MCF 10A (cell line): ENCODE results near the gene GLOD4. TPM values are rescaled to one million over a fixed set of nuclear protein-coding genes. Genes with fewer than 3 reads are reported as not detected.
"Not testable (repeated sequence)": the region's sequence is repeated elsewhere in the genome, so short reads cannot be mapped to it uniquely, and the experiment has no call there.

ENCODE experiments used
- BruUV-seq: library from RNA; stranded (reverse); fragments of 400-500 nt; replicated peaks from 2 replicates; lab custom pipeline; 2021; lab: Mats Ljungman, UMichigan
- CTCF ChIA-PET: fragments of 300-600 bp; sonication (Branson Sonifier 250); formaldehyde crosslinking; extraction: SDS; loops from one replicate; lab custom pipeline; 2021; ENCODE audit warnings: antibody characterized with exemption, inconsistent platforms; lab: Yijun Ruan, JAX
- POLR2A ChIA-PET: fragments of 300-600, 350-650 bp; sonication (Branson Sonifier 250); formaldehyde crosslinking; extraction: SDS; loops from one replicate; lab custom pipeline; 2020; ENCODE audit warnings: antibody characterized with exemption, inconsistent platforms; lab: Yijun Ruan, JAX
- DNase-seq: peaks from one replicate; pipeline ENCODE4 v3.0.0-alpha.2; 2018; ENCODE audit not compliant: unreplicated experiment
- H3K27ac Mint-ChIP-seq: one replicate; pipeline ENCODE4 v1.8.0; 2022; ENCODE audit warnings: mild to moderate bottlenecking, low read depth, mixed read lengths; ENCODE audit not compliant: unreplicated experiment
- H3K27me3 Mint-ChIP-seq: one replicate; pipeline ENCODE4 v1.8.0; 2022; ENCODE audit warnings: mixed read lengths; ENCODE audit not compliant: insufficient read depth, unreplicated experiment
- H3K36me3 Mint-ChIP-seq: one replicate; pipeline ENCODE4 v1.8.0; 2022; ENCODE audit warnings: mild to moderate bottlenecking, moderate library complexity, mixed read lengths; ENCODE audit not compliant: insufficient read depth, unreplicated experiment
- H3K4me1 Mint-ChIP-seq: one replicate; pipeline ENCODE4 v1.8.0; 2022; ENCODE audit warnings: mixed read lengths; ENCODE audit not compliant: insufficient read depth, unreplicated experiment
- H3K4me3 Mint-ChIP-seq: one replicate; pipeline ENCODE4 v1.8.0; 2022; ENCODE audit warnings: mild to moderate bottlenecking, moderate library complexity, mixed read lengths; ENCODE audit not compliant: unreplicated experiment
- H3K9me3 Mint-ChIP-seq: one replicate; pipeline ENCODE4 v1.8.0; 2022; ENCODE audit warnings: mixed read lengths; ENCODE audit not compliant: unreplicated experiment
- CTCF ChIP-seq: fragments of 200-600 bp; IDR thresholded peaks from one replicate; pipeline ENCODE4 v1.8.0; 2022; ENCODE audit warnings: antibody characterized with exemption, mild to moderate bottlenecking; ENCODE audit not compliant: unreplicated experiment
- intact Hi-C: fragments of 100-400 bp; cut with micrococcal nuclease; formaldehyde crosslinking; loops from 2 replicates; pipeline ENCODE4 v1.14.1; 2022
- total RNA-seq: library from RNA; stranded (reverse); gene quantifications from 2 replicates; pipeline ENCODE4 v1.2.3, GENCODE V29; 2022

GLOD4 gene
- total RNA-seq, 1 experiment from 2014 or later, result 62.6 TPM

- Mint-ChIP-seq H3K36me3 (peaks cover 22% of the 10 kb centered on the region), H3K4me1 (peaks cover 18% of the 10 kb centered on the region), H3K27ac (peak overlapping the region; percentile 93), H3K27me3 (no peaks in the 10 kb centered on the region), H3K9me3 (peaks cover 6% of the 10 kb centered on the region), H3K4me3 (peak overlapping the region; percentile 98)
- intact Hi-C loops, result loop anchor here (5.0 kb wide), 2 partner anchors 34 to 339 kb away; a partner anchor contains a TSS
- TSS peak; percentile 53 for BruUV-seq
- peak; percentile 47 for DNase-seq
- CTCF ChIA-PET, result interaction anchor here (0.6 to 2.8 kb wide), 9 partner anchors 10 to 1701 kb away, joined by 3 to 8 read pairs (median 3); partner anchors contain the start of gene NXN
- no peak for TF ChIP-seq CTCF
- POLR2A ChIA-PET, result interaction anchor here (0.9 to 3.9 kb wide), 9 partner anchors 10 to 245 kb away, joined by 3 to 44 read pairs (median 8); partner anchors contain the start of genes TIMM22 and VPS53
Measured at GRCh38 chr17:751269-752001, 30.6 kb downstream of the GLOD4 start.

- Mint-ChIP-seq H3K9me3 (peaks cover 6% of the 10 kb centered on the region), H3K27ac (peak overlapping the region; percentile 61), H3K36me3 (peaks cover 21% of the 10 kb centered on the region), H3K27me3 (no peaks in the 10 kb centered on the region), H3K4me3 (peak overlapping the region; percentile 98), H3K4me1 (peaks cover 18% of the 10 kb centered on the region)
- ChIA-PET CTCF (interaction anchor here (0.6 to 2.8 kb wide), 11 partner anchors 11 to 250 kb away, joined by 3 to 8 read pairs (median 3); partner anchors contain the start of gene NXN), POLR2A (interaction anchor here (0.7 to 3.9 kb wide), 11 partner anchors 11 to 246 kb away, joined by 3 to 44 read pairs (median 6); partner anchors contain the start of genes GLOD4, MRM3, TIMM22 and VPS53)
- DNase-seq, result no peak
- intact Hi-C loops, result loop anchor here (5.0 kb wide), 2 partner anchors 33 to 338 kb away; a partner anchor contains a TSS
- no TSS peak for BruUV-seq
- no peak for TF ChIP-seq CTCF
Measured at GRCh38 chr17:750431-751037, 31.5 kb downstream of the GLOD4 start.

GRCh38 chr17:749359-749758 lies 32.7 kb downstream of the GLOD4 start:
- ChIA-PET CTCF (interaction anchor here (1.0 to 1.1 kb wide), 2 partner anchors 10 to 233 kb away, joined by 3 to 6 read pairs; no protein-coding TSS in a partner anchor), POLR2A (interaction anchor here (2.3 to 3.9 kb wide), 3 partner anchors 13 to 34 kb away, joined by 8 to 44 read pairs (median 31); partner anchors contain the start of gene VPS53)
- peak overlapping the region; percentile 49 for H3K27ac Mint-ChIP-seq
- H3K27me3 Mint-ChIP-seq, intact Hi-C loops, H3K9me3 Mint-ChIP-seq, BruUV-seq, H3K4me3 Mint-ChIP-seq, DNase-seq: not testable (repeated sequence)
- peaks cover 25% of the 10 kb centered on the region for H3K36me3 Mint-ChIP-seq
- H3K4me1 Mint-ChIP-seq, result peaks cover 18% of the 10 kb centered on the region

GRCh38 chr17:748604-749003 lies 33.5 kb downstream of the GLOD4 start:
- Mint-ChIP-seq H3K4me1 (peaks cover 18% of the 10 kb centered on the region), H3K36me3 (peaks cover 33% of the 10 kb centered on the region)
- POLR2A ChIA-PET, result interaction anchor here (1.1 kb wide), 1 partner anchor 15 kb away, joined by 7 read pairs; no protein-coding TSS in a partner anchor
- H3K9me3 Mint-ChIP-seq, CTCF ChIA-PET, BruUV-seq, H3K4me3 Mint-ChIP-seq, DNase-seq, H3K27ac Mint-ChIP-seq, H3K27me3 Mint-ChIP-seq, intact Hi-C loops: not testable (repeated sequence)
